ENCODE results near the gene ATP1A2.
A peak's percentile ranks its signal among the peaks of the same experiment; 100 is the strongest.

The ATP1A2 gene

DNA sequence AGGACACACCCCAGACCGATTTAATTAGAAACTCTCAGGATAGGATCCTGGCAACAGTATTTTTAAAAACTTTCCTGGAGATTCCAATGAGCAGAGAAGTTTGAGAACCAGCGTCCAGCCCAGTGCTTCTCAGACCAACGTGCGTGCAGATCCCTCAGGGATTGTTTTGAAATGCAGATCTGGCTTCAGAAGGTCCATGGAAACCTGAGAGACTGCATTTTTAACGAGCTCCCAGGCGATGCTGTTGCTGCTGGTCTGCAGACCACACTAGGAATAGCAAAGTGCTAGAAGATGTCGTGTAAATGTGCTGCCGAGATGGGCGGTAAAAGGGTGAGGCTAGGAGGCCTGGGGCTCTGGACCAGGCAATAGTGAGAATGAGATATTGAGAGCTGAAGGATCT lies 56.4 kb downstream of the ATP1A2 start:
- no peak for DNase-seq (ENCODE audit: low spot score)

DNA sequence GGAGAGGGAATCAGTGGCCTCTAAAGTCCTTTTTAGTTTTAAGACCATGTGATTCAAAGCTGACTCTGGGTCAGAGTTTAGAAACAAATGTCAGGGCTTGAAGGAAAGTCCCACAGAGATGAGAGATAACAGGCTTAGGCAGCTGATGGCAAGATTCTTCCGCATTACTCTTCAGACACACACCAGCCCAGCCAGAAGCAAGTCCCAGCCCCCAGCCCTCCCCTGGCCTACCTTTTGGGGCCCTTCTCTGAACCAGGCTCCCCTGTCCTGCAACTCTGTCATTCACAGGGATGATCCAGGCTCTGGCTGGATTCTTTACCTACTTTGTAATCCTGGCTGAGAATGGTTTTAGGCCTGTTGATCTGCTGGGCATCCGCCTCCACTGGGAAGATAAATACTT lies 61.7 kb downstream of the ATP1A2 start:
- no peak for DNase-seq (ENCODE audit: low spot score)

DNA sequence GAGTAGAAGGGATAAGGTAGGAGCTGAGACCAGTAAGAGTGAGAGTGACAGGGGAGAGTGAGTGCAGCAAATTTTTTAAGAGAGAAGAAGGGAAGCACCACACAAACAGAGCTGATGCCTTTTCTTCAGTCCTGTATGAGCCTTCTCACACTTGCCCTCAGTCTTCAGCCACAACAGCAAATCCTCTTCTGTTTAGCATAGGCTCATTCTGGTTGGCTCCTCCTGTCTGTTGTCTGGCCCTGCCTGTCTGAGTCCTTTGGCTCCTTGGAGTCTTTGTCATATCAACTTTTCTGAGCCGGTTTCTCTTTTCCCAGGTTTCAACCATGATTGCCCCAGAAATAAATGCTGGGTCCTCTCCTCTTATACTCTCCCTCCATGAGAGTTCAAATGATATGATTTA lies 62.1 kb downstream of the ATP1A2 start:
- no peak for DNase-seq (ENCODE audit: low spot score)

DNA sequence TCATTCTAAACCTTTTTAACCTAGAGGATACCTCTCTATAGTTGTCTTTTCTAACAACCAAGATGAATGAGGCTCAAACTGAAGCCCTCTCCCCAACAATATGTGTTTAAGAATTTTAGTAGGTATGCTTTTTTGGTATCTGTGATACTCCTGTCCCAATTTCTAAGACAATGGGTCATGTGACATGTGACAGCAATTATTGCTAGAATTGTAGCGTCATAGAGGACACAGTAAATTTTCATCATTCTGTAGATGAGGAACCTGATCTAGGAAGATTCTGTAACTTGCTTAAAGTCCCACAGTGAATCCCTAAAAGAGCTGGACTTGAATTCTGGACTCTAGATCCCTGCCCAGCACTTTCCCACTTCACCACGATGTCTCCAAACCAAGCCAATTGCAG lies 63.2 kb downstream of the ATP1A2 start:
- no peak for DNase-seq (ENCODE audit: low spot score)

DNA sequence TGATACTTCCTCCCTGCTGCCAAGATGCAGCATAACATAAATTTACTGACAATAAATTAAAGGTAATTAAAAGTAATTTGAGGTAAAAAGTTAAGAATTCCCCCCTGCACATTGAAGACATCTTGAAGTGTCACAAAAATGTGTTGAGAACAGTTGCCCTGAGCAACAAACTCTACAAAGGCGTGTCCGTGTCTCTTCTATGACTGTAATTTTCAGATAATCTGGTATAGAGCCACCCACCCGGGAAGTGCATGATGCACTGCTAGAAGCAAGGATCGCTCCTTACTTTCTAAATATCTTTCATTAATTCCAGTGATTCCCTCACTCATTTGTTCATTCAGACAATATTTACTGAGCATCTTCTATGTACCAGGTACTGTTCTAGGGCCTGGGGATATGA lies 63.8 kb downstream of the ATP1A2 start:
- DNase-seq (ENCODE audit: low spot score), result no peak

DNA sequence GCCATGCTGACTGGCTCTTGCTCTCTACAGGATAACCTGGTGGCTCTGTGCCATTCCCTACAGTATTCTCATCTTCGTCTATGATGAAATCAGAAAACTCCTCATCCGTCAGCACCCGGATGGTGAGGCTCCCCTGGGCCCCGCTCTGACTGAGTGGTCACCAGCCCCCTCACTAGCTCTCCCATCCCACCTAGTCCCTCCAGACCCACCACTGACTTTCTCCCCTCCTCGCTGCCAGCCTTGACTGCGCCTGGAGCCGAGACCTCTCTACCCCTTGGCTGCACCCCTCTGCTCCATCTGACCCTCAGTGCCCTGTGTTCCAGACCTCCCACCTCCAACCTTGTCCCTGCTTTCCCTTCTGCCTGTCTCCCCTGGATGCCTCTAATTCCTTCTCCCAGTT lies 70.7 kb downstream of the ATP1A2 start:
- no peak for DNase-seq (ENCODE audit: low spot score)

DNA sequence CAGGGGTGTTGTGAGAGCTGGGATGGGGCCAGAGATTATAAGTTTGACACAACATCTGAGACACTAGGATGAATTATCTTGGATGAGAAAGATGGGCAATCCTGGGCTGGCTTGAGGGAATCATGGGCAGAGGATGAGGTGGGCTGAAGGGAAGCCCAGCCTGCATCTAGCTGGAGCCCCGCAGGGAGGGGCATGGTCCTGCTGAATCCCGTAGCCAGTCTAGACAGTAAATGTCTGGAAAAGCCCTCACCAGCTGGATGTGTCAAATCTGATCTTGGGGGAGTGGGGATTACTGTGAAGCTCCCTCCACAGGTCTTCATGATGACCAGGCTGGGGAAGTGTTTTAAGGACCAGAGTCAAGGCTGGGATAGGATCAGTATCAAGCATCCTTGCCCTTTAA lies 71.2 kb downstream of the ATP1A2 start:
- DNase-seq (ENCODE audit: low spot score), result no peak

DNA sequence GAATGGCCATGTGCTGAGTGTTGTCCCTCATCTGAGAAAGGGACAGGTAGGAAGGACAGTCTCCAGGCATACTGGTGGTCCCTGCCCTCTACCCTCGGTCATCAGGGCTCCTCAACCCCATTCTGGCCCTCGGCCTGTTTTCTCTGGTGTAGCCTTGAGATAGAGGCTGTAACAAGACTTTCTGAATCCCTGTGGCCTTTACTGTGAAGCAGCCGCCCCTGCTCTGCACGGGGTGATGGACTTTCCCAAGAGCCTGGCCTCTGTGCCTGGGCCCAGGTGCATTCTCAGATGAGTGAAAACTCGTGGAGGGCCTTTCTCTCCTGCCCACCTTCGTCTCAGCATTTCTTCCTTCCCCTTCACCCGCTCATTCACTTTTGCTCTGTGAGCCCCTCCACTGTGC lies 71.8 kb downstream of the ATP1A2 start:
- DNase-seq (ENCODE audit: low spot score), result no peak

DNA sequence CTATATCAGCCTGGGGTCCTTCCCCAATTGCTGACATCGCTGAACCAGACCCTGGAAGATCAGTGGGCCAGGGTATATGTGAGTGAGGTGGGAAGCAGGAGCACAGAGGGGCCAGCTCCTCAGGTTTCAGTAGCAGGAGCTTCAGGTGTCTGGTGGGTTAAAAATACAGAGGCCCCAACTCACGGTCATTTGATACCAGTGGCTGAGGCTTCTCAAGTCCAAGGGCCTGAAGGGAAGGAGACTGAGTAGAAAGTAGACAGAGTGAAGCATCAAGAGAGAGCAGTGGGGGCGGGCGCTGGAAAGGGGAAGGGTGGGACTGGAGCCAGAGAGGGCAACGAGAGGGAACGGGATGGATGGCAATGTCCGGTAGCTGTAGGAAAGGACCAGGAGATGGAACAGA lies 72.8 kb downstream of the ATP1A2 start:
- no peak for DNase-seq (ENCODE audit: low spot score)

DNA sequence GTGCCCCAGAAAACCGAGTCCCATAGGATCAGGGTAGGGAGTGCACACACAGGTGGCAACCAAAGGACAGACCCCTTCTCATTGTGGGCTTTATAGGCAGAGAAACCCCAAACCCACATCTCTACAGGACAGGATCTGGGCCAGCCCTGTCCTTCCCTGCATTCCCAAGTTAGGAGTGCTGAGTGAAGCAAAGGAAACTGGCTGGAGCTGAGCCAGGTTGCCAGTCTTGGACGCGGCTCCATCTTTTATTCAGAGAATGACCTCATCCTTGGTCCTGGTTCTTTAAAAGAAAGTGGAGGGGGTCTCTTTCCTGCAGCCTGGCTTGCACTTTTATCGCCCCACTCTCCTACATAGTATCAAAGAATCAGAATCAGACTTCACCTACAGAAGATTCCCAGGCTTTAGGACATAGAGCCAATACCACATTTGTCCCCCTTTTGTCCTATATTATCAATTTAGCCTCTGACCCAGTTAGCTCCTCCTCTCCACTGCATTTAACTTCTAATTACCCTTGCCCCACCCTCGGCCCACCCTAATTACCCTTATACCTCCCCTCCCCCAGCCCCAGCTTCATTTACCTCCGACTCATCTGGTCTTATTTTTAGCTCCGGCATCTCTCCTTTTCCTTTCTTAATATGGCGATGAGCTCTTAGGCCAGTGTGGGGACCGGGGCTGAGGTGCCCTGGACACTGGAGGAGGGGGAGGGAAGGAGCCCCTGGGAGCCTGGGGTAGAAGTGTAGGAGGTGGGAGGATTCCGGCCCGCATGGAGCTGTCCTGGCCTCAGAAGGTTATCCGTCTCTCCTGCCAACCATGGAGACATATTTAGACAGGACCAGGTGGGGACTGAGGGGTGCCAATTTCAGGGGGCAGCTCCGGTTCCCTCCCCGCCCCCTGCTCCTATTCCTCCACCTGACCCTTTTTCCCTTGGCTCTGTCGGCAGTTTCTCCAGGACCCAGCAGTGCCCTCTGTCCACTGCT lies 74.4 kb downstream of the ATP1A2 start, which contains the start of gene CASQ1:
CASQ1 (plus strand) TSS at position 927 of the 977 bp plus-strand sequence. CDS start 177 bp downstream, outside the sequence.
- DNase-seq (ENCODE audit: low spot score), result no peak

DNA sequence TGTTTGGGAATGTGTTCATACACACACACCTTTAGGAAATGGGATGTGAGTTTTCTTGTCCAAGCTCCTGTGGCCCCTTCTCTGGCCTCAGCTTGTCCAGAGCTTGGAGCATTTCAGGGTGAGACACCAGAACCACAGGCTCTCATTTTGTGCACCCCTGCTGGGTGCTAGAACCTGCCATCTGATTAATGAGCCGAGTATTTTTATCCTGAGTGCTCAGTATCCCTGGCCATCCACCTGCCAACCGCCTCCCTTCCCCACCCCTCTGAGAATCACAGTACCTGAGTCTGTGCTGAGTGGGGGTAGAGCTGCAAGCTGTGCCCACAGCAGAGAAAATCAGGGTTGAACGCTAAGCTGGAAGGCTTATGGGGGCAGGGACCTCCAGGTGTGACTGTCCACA lies 76.2 kb downstream of the ATP1A2 start:
- DNase-seq (ENCODE audit: low spot score), result no peak

DNA sequence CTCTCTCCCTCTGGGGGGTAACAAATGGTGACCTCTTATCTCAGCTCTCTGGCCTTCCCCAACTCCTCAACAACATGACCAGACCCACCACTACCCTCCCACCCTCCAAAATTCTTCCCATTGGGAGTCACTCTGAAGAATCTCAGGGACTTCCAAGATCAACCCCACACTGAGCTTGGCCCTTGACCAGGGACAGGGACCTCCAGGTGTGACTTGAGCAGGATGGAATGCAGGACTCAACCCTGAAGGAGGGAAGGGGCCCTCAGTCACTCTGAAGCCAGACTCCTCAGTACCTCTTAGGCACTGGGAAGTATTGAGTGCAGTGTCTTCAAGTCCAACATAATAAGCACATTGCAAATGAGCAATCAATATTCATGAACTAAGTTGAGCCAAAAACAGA lies 76.7 kb downstream of the ATP1A2 start:
- peak; percentile 5 for DNase-seq (ENCODE audit: low spot score)

Measured in LoVo (cell line).